ENCODE results near the gene CPZ.

- TF ChIP-seq CTCF (IDR thresholded peaks at IDR 0.05) (no peak), POLR2A (IDR thresholded peaks at IDR 0.05) (no peak), POLR2AphosphoS5 (IDR thresholded peaks at IDR 0.05) (no peak)
Measured at GRCh38 chr4:8606476-8606875, 13.9 kb downstream of the CPZ start.

Measured in breast epithelium (tissue), 3 donors.